Osteoblast (primary cell): ENCODE results near the gene DOCK1. TPM values are rescaled to one million over a fixed set of nuclear protein-coding genes. Genes with fewer than 3 reads are reported as not detected.

Experiments used
- DNase-seq: peaks from one replicate; pipeline ENCODE4 v3.0.0; 2011; ENCODE audit warnings: low spot score, mixed read lengths; ENCODE audit not compliant: insufficient read length; ENCODE audit errors: missing footprints
- H2AFZ ChIP-seq: 2 replicates; pipeline ENCODE4 v1.6.0; 2011; ENCODE audit warnings: mild to moderate bottlenecking, low read length
- H3K27ac ChIP-seq: 2 replicates; pipeline ENCODE4 v1.5.1; 2011; ENCODE audit warnings: mild to moderate bottlenecking, low read depth, low read length, moderate library complexity
- H3K27me3 ChIP-seq: 2 replicates; pipeline ENCODE4 v1.6.0; 2012; ENCODE audit warnings: mild to moderate bottlenecking, control low read depth, inconsistent platforms, low read length, moderate library complexity; ENCODE audit not compliant: insufficient read depth
- H3K36me3 ChIP-seq: 2 replicates; pipeline ENCODE4 v1.5.1; 2011; ENCODE audit warnings: mild to moderate bottlenecking, low read length, control low read depth, moderate library complexity; ENCODE audit not compliant: insufficient read depth
- H3K4me1 ChIP-seq: 2 replicates; pipeline ENCODE4 v1.5.1; 2011; ENCODE audit warnings: mild to moderate bottlenecking, low read length, control low read depth, moderate library complexity; ENCODE audit not compliant: insufficient read depth
- H3K4me2 ChIP-seq: 2 replicates; pipeline ENCODE4 v1.6.0; 2011; ENCODE audit warnings: mild to moderate bottlenecking, low read length; ENCODE audit not compliant: insufficient read depth
- H3K4me3 ChIP-seq: fragments of 200-600 bp; sonication (generic); 3 replicates; pipeline ENCODE4 v1.5.1; 2012; ENCODE audit warnings: mild to moderate bottlenecking, low read length, inconsistent platforms; ENCODE audit not compliant: insufficient read depth
- H3K79me2 ChIP-seq: 2 replicates; pipeline ENCODE4 v1.6.0; 2012; ENCODE audit warnings: mild to moderate bottlenecking, low read length, control low read depth, inconsistent platforms; ENCODE audit not compliant: insufficient read depth
- H3K9me3 ChIP-seq: 2 replicates; pipeline ENCODE4 v1.5.1; 2011; ENCODE audit warnings: low read depth, low read length, control low read depth
- H4K20me1 ChIP-seq: 2 replicates; pipeline ENCODE4 v1.6.0; 2012; ENCODE audit warnings: mild to moderate bottlenecking, low read length, control low read depth; ENCODE audit not compliant: insufficient read depth
- total RNA-seq: library from RNA; depleted of rRNA; stranded (reverse); fragments of >200 nt; gene quantifications from 2 replicates; pipeline ENCODE4 v1.2.3, GENCODE V29; 2012
- TF ChIP-seq, protein P1 (sequence below): IDR thresholded peaks from 2 replicates; pipeline ENCODE4 v1.5.1; 2011; ENCODE audit warnings: mild to moderate bottlenecking, low read depth, low read length, moderate library complexity; ENCODE audit errors: extremely low read depth

Gene DOCK1
- total RNA-seq, 1 donor: 80.3 TPM

DNA sequence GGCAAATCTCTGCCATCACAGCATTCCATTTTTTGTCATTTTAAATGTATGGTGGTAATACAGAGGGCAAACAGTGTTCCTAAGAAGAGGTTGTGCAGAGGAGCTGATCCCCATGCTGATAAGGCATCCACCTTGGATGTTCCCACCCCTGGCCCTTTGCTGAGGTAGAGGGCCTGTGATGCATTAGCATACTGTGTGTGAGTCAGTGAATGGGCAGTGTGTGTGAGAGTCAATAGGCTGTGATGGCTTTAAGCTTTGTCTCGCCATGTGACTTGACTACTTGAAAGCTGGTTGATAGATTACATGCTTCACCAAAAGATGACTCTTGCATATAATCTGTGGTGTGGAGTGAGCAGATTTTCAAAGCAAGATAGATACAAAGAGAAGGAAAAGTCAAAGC is 209.9 kb downstream of the DOCK1 start:
- no peaks in the 10 kb centered on the region for H3K9me3 ChIP-seq
- peaks cover 32% of the 10 kb centered on the region for H3K36me3 ChIP-seq
- no peak for DNase-seq
- H3K27me3 ChIP-seq: no peaks in the 10 kb centered on the region
- H3K4me3 ChIP-seq: no peak overlapping the region
- H3K27ac ChIP-seq: no peak overlapping the region
- no peaks in the 10 kb centered on the region for H3K4me1 ChIP-seq
- no peak overlapping the region for H2AFZ ChIP-seq
- H3K4me2 ChIP-seq: no peak overlapping the region
- TF ChIP-seq, protein P1, sequence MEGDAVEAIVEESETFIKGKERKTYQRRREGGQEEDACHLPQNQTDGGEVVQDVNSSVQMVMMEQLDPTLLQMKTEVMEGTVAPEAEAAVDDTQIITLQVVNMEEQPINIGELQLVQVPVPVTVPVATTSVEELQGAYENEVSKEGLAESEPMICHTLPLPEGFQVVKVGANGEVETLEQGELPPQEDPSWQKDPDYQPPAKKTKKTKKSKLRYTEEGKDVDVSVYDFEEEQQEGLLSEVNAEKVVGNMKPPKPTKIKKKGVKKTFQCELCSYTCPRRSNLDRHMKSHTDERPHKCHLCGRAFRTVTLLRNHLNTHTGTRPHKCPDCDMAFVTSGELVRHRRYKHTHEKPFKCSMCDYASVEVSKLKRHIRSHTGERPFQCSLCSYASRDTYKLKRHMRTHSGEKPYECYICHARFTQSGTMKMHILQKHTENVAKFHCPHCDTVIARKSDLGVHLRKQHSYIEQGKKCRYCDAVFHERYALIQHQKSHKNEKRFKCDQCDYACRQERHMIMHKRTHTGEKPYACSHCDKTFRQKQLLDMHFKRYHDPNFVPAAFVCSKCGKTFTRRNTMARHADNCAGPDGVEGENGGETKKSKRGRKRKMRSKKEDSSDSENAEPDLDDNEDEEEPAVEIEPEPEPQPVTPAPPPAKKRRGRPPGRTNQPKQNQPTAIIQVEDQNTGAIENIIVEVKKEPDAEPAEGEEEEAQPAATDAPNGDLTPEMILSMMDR: no peak
- peaks cover 62% of the 10 kb centered on the region for H4K20me1 ChIP-seq
- H3K79me2 ChIP-seq: peaks cover 2% of the 10 kb centered on the region

DNA sequence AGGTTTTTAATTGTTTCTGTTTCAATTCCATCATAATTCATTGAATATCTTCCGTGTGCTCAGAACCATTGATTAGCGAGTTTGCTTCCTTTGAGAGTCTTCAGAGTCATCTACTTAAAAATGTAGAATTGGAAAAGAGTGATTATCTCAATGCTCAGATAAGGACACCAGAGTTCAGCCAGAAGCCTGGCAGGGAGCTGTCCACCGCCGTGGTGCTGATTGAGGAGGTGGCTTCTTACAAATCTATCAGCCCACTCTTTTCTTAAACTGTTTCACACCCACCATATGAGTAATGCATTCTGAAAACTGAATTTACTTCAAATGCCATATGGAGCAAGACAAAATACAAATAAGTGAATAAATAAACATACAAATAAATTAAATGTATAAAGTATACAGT is 211.9 kb downstream of the DOCK1 start:
- Histone ChIP-seq H3K27ac (no peak overlapping the region), H3K4me3 (no peak overlapping the region), H2AFZ (no peak overlapping the region), H4K20me1 (peaks cover 64% of the 10 kb centered on the region), H3K36me3 (peaks cover 18% of the 10 kb centered on the region), H3K4me1 (no peaks in the 10 kb centered on the region), H3K79me2 (peaks cover 2% of the 10 kb centered on the region), H3K27me3 (no peaks in the 10 kb centered on the region), H3K9me3 (no peaks in the 10 kb centered on the region), H3K4me2 (no peak overlapping the region)
- TF ChIP-seq, protein P1: no peak
- DNase-seq: no peak

DNA sequence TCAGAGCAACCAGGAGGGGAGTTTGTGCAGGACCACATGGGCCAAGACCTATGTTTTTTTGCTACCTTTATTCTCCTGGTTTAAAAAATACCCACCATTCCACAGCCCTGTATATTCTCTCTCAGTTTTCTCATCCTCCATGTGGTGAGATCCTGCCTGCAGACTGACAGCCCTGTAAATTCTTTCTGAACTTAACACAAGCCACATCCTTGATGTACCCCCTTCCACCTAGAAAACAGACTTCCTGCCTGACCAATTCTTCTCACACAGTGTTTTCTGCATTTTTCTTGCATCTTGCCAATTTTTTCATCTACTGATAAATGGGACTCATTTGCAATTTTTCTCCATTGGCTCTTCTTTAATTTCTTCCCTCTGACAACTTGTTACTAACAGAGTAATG is 212.8 kb downstream of the DOCK1 start:
- H3K4me1 ChIP-seq: no peaks in the 10 kb centered on the region
- H3K27me3 ChIP-seq: no peaks in the 10 kb centered on the region
- H3K79me2 ChIP-seq: peaks cover 2% of the 10 kb centered on the region
- TF ChIP-seq, protein P1: no peak
- peaks cover 12% of the 10 kb centered on the region for H3K36me3 ChIP-seq
- DNase-seq: no peak
- H3K9me3 ChIP-seq: no peaks in the 10 kb centered on the region
- H4K20me1 ChIP-seq: peaks cover 65% of the 10 kb centered on the region
- H3K4me2 ChIP-seq: no peak overlapping the region
- H3K27ac ChIP-seq: no peak overlapping the region
- no peak overlapping the region for H2AFZ ChIP-seq
- no peak overlapping the region for H3K4me3 ChIP-seq

DNA sequence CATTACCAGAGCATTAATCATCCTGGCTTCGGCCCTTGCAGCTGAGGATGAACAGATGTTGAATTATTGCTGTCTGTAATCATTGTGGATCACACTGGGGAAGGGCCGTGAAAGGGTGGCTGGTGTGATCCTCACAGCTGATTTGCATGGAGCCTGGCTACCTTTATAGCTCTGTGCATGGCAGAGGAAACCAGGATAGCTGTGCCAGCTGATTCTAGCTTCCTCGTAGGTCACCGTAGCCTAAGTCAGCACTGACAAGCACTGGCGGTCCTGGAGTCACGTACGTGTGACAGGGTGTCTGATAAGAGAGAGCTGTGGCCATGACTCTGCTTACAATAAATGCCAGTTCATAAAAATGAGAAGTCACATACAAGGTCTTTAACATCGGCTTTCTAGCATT is 214.7 kb downstream of the DOCK1 start:
- DNase-seq: no peak
- Histone ChIP-seq H3K27ac (no peak overlapping the region), H4K20me1 (peaks cover 60% of the 10 kb centered on the region)

More for the DNA sequence above, 214.7 kb downstream of the DOCK1 start:
- TF ChIP-seq, protein P1: no peak
- H3K4me3 ChIP-seq: no peak overlapping the region
- H3K4me2 ChIP-seq: no peak overlapping the region
- H3K36me3 ChIP-seq: peaks cover 6% of the 10 kb centered on the region
- no peak overlapping the region for H2AFZ ChIP-seq
- H3K9me3 ChIP-seq: no peaks in the 10 kb centered on the region
- peaks cover 2% of the 10 kb centered on the region for H3K79me2 ChIP-seq
- no peaks in the 10 kb centered on the region for H3K27me3 ChIP-seq
- H3K4me1 ChIP-seq: no peaks in the 10 kb centered on the region
